ENCODE data around the gene BCKDHB.
"Not testable (repeated sequence)": the region's sequence is repeated elsewhere in the genome, so short reads cannot be mapped to it uniquely, and the experiment has no call there.

Gene BCKDHB

DNA sequence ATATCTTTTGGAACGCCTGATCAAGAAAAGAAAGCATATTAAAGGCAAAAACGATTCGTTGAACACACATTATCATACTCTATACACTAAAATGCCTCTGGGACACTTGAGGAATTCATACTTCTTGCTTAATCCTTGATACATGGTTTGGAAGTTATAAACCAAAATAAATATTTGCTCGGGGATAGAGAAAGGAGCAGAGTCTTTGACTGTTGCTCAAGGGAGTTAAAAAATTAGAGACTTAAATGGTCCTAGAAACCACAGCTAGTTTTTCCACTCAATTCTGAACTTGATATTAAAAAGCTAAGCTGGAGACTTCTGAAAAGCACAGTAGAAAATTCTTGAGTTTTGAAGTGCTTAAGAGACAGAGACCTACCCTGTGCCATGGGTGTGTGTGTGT is 98.9 kb downstream of the BCKDHB start:
- no peak for DNase-seq

DNA sequence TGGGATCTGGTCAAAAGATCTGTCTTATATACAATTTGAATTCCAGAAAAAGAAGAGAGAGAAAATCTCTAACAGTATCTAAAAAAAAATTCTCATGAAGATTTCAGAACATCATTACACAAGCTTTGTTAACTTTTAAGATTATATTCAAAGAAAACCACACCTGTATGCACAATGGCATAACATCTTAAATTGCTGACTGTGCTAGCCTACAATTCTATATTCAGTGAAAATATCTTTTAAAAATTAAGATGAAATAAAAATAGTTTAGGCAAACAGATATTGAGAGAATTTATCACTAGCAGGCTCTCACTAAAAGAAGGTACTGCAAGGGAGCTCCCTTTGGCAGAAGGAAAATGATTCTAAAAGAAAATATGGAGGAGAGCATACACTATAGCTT is 100.3 kb downstream of the BCKDHB start:
- DNase-seq: no peak

GRCh38 chr6:80209430-80209829 is 103.0 kb downstream of the BCKDHB start:
- DNase-seq: no peak

GRCh38 chr6:80210618-80211017 is 104.1 kb downstream of the BCKDHB start:
- DNase-seq: no peak

DNA sequence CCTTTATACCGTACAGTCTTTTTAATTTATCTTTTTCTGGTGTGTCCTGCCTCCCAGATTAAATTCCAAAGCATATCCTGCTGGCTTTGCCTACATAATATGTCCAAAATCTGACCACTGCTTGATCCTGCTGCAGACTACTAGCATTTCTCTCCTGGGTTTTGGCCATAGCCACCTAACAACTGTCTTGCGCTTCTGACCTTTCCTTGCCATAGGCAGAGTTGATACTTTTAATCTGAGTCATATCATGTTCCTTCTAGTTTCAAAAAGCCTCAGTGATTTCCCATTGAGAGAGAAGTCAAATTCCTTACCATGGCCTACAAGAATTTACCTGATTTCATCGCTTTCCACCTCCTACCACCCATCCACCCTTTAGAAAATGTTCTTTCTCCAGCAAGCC is 104.8 kb downstream of the BCKDHB start:
- no peak for DNase-seq

- not testable (repeated sequence) for DNase-seq
Measured at GRCh38 chr6:80211890-80212289, 105.4 kb downstream of the BCKDHB start.

DNA sequence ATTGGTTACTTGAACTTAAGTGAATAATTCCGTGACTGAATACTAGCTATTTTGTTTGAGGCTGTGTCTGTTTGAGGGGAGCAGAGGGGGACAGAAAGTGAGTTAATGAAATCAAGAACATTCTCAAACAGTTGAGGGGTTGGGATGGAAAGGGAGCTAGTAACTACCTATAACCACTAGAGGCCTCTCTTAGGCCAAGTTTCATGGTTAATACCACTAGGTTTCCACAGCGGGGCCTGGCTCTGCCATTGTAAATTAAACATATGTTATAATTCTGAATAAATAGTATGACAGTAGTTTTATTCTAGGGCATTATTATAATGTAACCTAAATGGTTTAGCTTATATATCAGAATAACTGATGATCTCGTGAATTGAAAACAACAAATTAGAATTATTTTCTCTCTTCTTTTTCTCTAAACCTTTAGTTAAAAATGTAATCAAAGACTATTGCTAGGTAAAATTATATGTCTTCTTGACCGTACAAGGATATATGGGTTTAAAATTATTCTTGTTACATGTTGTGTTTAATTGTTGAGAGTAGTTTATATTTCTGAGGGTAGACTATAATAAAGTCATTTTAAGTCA is 108.1 kb downstream of the BCKDHB start:
- DNase-seq: peak in 9 of 56 donors; percentile 3 to 53 (median 5)

- DNase-seq: no peak
Measured at GRCh38 chr6:80215063-80215462, 108.6 kb downstream of the BCKDHB start.

DNA sequence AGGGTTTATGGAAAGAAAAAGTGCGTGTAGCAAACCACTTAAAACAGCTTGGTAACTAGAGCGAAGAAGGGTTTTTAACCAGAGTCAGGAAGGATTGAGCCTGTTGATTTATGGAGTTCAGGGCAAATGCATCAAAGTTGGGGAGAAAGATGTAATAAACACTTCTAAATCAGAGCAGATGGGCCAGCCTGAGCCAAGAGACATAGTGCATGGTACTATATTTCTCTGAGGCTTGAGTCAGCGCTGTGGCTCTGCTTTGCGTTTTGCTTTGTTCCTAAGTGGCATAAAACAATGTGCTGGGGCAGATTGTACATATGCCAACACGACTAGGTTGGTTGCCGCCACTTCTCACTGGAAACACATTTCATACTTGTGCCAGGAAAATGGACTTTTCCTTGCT is 111.3 kb downstream of the BCKDHB start:
- no peak for DNase-seq

GRCh38 chr6:80223743-80224212 is 117.3 kb downstream of the BCKDHB start:
- DNase-seq: no peak

- no peak for DNase-seq
Measured at GRCh38 chr6:80226151-80226550, 119.7 kb downstream of the BCKDHB start.

DNA sequence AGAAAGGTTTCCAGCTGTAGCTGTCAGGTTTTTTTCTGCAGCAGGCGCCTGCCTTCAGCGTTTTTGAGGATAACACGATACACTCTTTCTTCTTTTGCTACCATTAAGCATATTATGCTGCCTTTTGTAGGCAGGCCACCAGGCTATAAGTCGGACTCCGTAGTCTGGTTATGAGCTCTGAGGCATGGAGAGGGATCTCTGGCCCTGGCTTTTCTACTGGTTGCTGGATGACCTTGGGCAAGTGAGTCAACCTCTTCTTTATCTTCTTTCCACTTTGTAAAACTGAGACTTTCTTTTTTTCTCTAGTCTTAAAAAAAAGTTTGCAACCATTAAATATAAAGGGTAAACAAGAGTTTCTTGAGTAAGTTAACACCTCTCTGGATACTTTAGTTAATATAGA is 120.2 kb downstream of the BCKDHB start:
- no peak for DNase-seq

DNA sequence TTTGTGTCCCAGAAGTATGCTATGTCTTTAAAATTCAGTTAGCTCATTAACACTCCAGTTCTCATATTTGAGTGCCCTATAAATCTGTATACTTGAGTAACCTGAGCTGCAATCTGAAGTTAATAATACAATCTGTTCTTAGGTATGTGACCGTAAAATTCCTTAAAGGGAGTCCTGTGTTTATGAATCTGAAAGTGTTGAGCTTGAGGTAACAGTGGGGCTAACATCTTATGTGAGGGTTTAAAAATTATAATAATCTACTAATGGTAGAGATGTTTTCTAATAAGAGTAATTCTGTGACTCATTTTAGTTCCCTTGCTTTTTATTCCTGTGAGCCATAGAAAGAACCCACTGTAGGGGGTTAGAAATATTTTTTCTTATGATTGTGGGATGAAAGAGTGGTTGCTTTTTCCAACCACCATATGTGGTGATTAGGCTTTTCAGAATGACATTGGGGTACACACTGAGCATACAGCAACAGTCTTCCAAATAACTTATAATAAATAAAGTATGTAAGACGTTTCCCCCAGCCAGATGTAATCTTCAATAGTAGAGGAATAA is 121.2 kb downstream of the BCKDHB start:
- no peak for DNase-seq

DNA sequence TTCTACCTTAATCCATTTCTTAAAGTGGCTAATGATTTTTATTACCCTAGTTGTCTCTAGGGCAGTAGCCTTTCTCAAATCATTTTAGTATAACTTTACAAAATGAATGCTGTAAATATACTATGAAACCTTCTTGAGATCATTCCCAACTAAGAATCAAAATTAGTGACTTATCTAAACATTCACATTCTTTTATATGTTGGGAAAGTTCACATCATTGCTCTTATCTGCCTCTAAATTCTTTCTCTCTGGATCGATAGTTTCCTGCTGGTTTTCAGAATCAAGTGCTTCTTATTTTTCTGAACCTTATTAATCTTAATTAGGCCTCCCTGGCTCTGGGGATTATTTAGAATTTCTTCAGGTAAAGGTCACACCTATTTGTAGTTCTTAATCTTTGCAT is 126.8 kb downstream of the BCKDHB start:
- DNase-seq: no peak

- no peak for DNase-seq
Measured at GRCh38 chr6:80233958-80234357, 127.5 kb downstream of the BCKDHB start.

DNA sequence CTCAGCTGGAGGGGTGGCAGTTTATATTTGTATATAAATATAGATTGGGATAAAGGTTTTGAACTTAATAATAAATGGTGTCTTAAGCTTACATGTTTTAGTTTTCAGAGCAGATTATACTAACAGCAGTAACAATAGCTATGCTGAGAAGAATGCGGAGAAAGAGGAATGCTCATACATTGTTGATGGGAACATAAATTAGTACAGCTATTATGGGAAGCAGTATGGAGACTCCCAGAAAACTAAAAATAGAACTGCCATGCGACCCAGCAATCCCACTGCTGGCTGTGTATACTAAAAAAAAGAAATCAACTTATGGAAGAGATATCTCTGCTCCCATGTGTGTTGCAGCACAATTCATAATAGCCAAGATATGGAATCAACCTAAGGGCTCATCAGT is 127.9 kb downstream of the BCKDHB start:
- DNase-seq: no peak

DNA sequence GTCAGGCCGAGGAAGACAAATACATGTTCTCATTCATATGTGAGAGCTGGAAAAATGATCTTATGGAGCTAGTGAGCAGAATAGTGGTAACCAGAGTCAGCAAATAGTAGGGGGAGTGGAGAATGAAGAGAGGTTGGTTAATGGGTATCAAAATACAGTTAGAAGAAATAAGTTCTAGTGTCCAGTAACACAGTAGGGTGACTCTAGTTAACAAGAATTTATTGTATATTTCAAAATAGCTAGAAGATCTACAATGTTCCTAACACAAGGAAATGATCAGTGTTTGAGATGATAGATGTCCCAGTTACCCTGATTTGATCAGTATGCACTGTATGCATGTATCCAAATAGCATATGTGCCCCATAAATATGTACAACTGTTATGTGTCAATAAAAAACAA is 128.4 kb downstream of the BCKDHB start:
- no peak for DNase-seq

- DNase-seq: no peak
Measured at GRCh38 chr6:80235647-80236046, 129.2 kb downstream of the BCKDHB start.

- not testable (repeated sequence) for DNase-seq
Measured at GRCh38 chr6:80238754-80239153, 132.3 kb downstream of the BCKDHB start.

- no peak for DNase-seq
Measured at GRCh38 chr6:80245043-80245442, 138.6 kb downstream of the BCKDHB start.

- no peak for DNase-seq
Measured at GRCh38 chr6:80249897-80250296, 143.4 kb downstream of the BCKDHB start.

DNA sequence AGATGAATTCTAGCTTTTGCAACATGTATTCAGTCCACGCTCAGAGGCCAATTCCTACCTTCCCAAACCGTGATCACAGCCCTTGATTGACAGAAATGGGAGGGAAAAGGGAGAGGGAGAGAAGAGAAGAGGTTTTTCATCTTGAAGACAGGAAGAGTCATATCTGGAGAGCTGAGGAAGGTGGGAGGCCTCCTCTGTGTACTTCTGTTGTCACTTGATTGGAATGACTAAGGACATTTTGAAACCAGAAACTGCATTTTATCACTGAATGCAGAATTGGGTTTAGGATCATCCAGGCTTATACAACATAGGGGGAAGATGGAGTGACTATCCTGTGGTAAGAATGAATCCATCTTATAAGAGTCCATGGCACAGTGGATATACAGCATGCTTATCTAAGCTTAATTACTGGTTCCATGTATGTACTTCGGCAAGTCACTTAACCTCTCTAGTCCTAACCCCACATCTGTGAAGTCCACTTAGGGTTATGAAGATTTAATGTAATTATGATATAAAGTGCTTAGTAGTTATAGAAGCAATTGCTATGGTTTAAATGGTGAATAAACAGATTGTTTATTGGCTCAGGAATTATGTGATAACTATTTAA is 144.0 kb downstream of the BCKDHB start:
- no peak for DNase-seq

DNA sequence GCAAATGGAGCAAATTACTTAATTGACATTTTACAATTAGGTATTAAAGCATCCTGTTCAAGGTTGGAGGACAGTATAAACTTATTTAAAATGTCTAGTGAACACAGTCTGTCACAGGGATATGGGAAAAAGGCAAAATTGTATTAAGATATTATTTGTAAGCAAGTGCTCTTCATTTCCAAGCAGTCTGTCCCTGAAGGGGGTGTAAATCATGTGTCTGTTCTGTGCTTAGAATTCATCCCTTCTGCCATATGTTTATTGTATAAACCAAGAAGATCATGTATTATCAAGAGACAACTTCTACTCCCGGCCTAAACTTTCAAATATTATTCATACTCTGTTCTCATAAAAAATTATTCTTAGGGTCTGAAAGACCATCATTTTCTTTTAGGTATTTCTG is 144.8 kb downstream of the BCKDHB start:
- no peak for DNase-seq

Data from nucleus accumbens (tissue), 56 donors.